GM21529 (cell line): ENCODE results near the gene ACVR1B.

Experiments
- ATAC-seq: cut with Tn5 transposase; IDR thresholded peaks from one replicate; pipeline ENCODE4 v1.9.1; 2021; ENCODE audit not compliant: unreplicated experiment

Gene ACVR1B

GRCh38 chr12:51942501-51943000, 8.9 kb upstream of the ACVR1B start:
- no peak for ATAC-seq

- ATAC-seq: no peak
Observed at GRCh38 chr12:51943346-51943745, 8.2 kb upstream of the ACVR1B start.

DNA sequence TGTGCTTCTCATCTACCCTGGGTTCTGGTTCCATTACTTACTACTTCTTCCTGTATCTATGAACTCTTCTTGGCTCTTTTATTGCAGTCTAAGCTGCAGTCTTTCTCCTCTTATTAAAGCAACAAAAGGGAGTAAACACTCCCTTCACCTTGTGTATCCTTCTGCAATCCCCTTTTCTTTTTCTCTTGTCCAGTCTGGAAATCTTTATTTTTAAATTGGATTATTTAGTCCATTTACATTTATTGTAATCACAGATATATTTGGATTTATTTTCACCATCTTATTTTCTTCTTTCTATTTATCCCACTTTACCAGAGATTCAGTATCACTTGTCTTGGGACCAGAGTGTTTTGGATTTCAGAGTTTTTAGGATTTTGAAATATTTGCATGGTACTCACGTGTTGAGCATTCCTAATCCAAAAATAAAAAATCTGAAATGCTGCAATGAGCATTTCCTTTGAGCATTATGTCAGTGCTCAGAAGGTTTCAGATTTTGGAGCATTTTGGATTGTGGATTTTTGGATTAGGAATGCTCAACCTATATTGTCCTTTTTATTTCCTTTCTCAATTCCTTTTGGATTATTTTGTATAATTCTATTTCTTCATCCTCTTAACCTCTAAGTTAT, 6.8 kb upstream of the ACVR1B start:
- ATAC-seq: no peak

- no peak for ATAC-seq
Observed at GRCh38 chr12:51947246-51947996, 4.1 kb upstream of the ACVR1B start.

DNA sequence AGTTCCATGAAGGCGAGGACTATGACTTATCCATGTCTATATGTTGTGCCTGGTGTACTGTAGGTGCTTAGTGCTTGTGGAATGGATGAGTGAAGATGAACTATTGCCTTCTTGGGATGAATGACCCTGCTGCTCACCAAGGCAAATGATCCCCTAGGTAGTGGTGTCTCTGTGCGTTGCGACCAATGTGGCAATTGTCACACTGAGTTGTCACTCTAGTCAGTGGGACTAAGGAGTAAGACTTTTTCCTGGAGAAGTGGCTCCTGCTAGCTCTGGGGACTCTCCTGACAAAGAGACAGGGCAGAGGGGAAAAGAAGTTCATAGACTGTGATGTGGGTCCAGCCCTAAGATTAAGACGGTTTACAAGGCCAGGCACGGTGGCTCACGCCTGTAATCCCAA, 3.4 kb upstream of the ACVR1B start:
- no peak for ATAC-seq

GRCh38 chr12:51949342-51950030, 2.0 kb upstream of the ACVR1B start:
- no peak for ATAC-seq

DNA sequence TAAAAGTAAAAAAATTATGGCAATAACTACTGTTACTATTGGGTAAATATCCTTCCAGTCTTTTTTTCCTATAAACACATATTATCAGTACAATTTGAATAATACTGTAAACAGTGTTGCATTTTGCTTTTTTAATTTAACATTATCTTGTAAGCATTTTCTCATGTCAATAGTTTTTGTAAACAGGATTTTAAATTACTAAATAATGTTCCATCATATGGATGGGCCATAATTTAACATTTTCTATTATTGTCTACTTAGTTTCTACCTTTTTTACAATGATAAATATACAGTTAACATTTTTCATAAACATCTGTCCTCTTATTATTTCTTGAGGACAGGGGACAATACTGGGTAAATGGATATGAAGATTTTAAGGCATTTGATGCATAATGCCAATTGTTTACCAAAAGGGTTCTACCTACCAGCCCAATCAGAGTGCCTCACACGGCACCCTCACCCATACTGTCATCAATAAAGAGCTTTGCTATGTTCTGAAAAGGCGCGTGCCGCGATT, 759 bp upstream of the ACVR1B start:
- no peak for ATAC-seq

DNA sequence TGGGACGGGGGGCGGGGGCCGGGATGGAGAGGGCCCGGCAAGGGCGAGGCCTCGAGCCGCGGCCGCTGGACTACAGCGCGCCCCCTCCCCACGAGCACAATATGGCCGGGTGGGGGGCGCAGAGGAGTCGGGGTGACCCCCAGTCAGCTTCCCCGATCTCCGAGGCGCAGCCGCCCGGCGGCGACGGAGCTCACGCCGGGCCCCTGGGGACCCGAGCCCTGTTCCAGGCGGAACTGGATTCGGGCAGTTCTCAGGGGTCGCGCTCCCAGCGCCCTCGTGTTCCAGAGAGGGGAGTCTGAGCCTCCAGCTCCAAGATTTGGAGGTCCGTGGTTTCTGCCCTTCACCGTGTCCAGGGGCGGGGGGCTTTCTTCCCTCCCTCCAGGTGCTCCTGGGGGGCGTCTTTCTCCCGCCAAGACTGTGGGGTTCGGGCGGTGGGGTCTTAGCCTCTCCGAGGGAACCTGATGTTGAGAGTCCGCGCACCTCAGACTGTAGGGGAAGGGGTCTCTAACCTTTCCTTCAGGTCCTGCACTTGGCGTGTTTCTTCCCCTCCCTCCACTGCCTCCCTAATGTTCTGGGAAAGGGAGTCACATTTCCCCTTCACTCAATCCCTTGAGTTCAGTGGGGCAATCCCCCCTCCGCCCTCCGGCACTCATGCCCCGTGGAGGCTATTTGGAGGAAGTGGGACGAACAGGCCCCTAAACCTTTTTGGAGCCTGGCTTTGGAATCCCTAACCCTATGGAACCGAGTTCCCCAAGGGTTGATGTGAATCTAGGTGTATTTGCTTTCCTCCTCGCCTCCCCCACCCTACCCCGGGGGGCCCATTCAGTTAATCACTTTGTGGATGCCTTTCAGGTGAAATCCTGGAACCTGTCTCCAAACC, 584 bp downstream of the ACVR1B start:
- no peak for ATAC-seq

DNA sequence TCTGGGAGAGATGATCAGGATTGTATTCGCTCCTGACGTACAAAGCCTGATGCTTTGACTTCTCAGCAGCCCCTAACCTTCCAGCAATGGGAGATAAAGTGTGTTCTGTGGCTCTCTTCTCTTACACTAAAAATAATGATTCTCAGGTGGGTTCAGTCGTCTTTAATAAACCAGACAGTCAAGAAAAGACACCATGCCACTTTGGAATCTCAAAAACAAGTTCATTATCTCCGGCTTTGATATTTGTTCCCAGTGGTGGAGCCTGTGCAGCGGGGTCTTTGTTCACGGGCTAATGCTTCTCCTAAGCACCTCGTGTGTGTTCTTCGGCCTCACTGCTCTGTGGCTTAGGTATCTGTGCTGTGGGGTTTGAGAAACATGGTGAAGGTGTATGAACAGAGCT, 1.6 kb downstream of the ACVR1B start:
- ATAC-seq: no peak

DNA sequence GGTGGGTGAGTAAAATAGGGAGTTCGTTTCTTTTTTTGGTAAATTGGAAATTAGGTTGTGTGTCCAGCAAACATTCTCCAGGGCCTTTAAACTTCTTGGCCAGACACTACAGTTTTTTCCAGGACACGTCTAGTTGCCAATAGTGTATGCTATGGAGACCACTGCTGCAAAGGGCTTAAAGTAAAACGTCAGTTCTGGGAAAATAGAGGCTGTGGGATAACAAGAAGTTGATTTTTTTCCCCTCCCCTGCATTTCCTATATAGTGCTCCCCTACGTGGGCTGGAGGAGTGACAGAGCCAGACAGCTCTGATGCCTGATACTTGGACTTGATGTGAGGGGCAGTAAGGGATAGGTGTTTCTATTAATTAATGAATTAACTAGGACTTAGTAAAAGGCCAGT, 2.4 kb downstream of the ACVR1B start:
- ATAC-seq: no peak

GRCh38 chr12:51954561-51955361, 3.3 kb downstream of the ACVR1B start:
- ATAC-seq: no peak

DNA sequence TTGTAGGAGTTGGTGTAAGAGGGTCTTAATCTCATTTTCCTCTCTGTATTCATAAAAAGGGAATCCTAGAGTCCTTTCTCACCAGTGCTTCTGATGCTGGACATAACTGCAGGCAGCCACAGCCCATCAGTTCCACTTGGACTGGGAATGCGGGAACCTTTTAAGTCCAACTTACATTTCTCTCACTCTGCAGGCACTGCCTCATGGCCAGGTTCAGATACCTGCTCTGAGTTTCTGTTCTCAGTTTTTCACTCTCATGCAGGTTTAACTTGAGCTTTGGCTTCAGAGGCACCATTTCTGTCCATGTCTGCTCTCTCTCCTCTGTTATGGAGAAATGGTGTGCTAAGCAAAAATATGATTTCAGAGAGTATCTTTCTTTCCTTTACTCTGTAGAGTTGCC, 4.2 kb downstream of the ACVR1B start:
- no peak for ATAC-seq

GRCh38 chr12:51958542-51958941, 7.0 kb downstream of the ACVR1B start:
- no peak for ATAC-seq

DNA sequence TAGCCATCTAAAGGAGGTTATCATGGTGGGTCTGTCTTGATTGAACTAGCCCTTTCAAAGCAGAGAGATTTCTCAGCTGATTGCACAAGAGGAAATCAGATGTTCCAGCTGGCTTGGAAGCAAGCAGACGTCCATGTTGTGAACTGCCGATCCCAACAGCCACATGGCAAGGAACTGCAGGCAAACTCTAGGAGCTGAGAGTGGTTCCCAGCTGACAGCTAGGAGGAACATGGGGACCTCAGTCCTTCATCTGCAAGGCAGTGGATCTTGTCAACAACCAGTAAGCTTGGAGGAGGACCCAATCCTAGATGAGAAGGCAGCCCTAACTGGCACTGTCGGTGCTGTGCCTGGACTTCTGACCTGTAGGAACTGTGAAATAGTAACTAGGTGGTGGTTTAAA, 7.7 kb downstream of the ACVR1B start:
- ATAC-seq: no peak

DNA sequence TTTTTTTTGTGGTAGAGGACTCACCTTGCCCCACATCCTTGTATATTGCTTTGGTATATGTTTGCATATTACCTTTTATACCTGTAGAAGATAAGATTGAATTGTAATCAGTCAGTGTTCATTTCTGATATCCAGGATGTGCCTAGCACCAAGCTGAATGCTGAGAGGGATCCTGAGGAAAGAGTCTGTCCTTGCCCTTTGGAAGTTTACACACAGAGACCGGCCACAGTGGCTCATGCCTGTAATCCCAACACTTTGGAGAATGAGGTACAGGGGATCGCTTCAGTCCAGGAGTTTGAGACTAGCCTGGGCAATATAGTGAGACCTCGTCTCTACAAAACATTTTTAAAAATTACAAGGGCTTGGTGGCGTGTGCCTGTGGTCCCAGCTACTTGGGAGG, 8.4 kb downstream of the ACVR1B start:
- no peak for ATAC-seq

- ATAC-seq: no peak
Observed at GRCh38 chr12:51960488-51960887, 9.0 kb downstream of the ACVR1B start.

DNA sequence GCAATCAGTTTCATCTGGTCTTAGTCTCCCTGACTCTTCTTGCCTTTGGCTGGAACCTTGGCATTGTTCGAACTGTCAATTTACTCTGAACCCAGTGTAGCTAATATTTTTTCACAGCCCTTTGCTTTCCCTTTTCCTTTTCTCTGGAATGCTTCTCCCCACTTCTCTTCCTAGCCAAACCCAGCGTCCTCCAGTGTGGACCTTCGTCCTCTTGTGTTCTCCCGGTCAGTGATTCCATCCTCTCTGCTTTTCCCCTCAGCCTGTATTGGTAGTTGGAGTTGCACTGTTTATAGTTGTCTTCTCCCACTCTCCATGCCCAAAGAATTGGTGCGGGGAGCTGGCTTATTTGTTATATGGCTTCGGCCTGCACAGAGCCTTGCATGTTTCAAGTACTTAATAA, 9.4 kb downstream of the ACVR1B start:
- ATAC-seq: no peak

DNA sequence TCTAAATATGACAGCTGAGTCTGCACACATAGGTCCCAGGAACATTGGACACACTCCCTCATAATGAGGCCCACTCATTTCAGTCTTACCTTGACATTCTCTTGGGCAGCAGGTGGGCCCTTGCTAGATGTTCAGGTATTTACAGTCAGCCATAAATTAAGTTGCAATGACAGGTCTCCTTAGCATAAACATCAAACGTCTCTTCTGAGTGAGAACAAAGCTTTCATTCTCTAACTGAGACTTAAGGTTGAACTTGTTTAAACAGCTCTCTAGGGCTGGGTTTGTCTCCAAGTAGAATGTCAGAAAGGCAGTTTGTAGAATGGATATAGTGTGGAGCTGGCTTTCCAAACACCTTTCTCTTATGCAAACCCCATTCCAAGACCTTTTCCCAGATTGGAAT, 10.3 kb downstream of the ACVR1B start:
- ATAC-seq: no peak

DNA sequence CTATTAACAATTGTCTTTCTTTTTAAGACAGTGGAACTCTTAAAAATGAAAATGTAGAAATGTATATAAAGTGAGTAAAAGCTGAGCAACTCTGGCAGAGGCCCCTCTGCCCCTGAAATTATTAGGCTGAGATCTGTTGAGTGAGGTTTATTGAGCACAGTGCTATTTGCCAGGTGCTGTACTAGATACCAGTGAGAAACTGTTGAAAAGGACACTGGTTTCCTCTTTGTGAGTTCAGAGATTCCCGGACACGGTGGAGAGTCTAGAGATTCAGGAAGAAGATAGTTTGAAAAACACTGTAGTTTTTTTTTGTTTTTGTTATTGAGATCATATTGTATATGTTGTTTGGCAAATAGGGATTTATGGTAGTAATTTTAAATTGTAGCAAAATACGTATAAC, 11.2 kb downstream of the ACVR1B start:
- no peak for ATAC-seq

DNA sequence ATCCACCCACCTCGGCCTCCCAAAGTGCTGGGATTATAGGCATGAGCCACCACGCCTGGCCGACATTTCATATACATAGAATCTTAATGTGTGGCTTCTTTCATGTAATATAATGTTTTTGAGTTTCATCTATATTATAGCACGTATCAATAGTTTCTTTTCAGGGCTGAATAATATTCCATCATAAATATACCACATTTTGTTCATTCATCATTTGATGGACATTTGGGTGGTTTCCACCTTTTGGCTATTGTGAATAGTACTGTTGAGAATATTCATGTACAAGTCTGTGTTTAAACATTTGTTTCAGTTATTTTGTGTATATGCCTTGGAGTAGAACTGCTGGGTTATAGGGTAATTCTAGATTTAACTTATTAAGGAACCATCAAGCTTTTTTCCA, 12.0 kb downstream of the ACVR1B start:
- no peak for ATAC-seq
